ENCODE data around the gene IL34. TPM values are rescaled to one million over a fixed set of nuclear protein-coding genes. Genes with fewer than 3 reads are reported as not detected.

IL34 gene
- total and polyA plus RNA-seq, 2 of the 8 experiments (the other 6 are each of a cell fraction or from before 2014, with no cell fraction given): 4.6 to 5.6 TPM

DNA sequence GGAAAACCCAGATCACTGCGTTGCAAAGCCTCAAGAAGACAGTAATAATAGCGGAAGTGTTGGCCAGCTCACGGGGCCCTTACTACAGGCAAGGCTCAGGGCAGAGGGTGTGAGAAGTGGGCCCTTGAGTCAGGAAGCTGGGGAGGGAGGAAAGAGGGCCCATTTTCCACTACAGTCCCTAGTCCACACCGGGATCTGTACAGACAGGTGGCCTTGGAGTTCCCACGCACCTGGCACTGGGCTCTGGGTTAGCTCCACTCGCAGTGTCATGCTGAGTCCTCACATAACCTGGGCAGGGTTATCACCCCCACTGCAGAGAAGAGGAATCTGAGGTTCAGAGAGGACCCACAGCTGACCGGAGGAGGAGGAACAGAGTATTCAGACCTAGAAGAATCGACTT lies 56.3 kb downstream of the IL34 start:
- H4K20me1 ChIP-seq (replicated peaks in 1 of 2; ENCODE audit: control insufficient read depth in 1 of 2, insufficient read depth in 2 of 2, low read length in 2 of 2): peaks cover 0 to 6% of the 10 kb centered on the region in 2 experiments
- H4K5ac ChIP-seq (ENCODE audit: insufficient read length, low read depth, low read length): no peak overlapping the region
- no peak overlapping the region for H2AFZ ChIP-seq (ENCODE audit: low read length)
- no peak overlapping the region for H3K27ac ChIP-seq (ENCODE audit: low read depth, low read length)
- H3K36me3 ChIP-seq (ENCODE audit: control insufficient read depth in 2 of 4, insufficient read depth in 4 of 4, low read length in 3 of 4): no peaks in the 10 kb centered on the region; a peak in 1 of 8 replicates
- no peak overlapping the region for H3K56ac ChIP-seq (replicated peaks; ENCODE audit: insufficient read length, low read depth, low read length)
- no peak overlapping the region for H2BK120ac ChIP-seq (replicated peaks; ENCODE audit: low read depth, low read length)
- no peak overlapping the region for H3K4ac ChIP-seq (replicated peaks; ENCODE audit: insufficient read length, low read depth, low read length)
- H4K91ac ChIP-seq (replicated peaks; ENCODE audit: insufficient read length, low read length): no peak overlapping the region
- no peaks in the 10 kb centered on the region for H3K27me3 ChIP-seq (replicated peaks in 1 of 4; ENCODE audit: control insufficient read depth in 3 of 4, extremely low read depth in 1 of 4, insufficient read depth in 3 of 4, low read length in 3 of 4)
- no peak overlapping the region for H3K18ac ChIP-seq (ENCODE audit: extremely low read depth, low read length)
- H3K9me3 ChIP-seq (ENCODE audit: insufficient read depth in 2 of 2, low read depth in 1 of 2, low read length in 1 of 2): no peaks in the 10 kb centered on the region
- no peak overlapping the region for H3K4me3 ChIP-seq (ENCODE audit: extremely low read depth in 1 of 4, insufficient read depth in 2 of 4, low read depth in 3 of 4, low read length in 4 of 4)
- H3K79me2 ChIP-seq (ENCODE audit: control insufficient read depth in 1 of 2, insufficient read depth in 2 of 2, low read length in 2 of 2): no peaks in the 10 kb centered on the region
- H3K23ac ChIP-seq (ENCODE audit: insufficient read length): no peak overlapping the region
- H2AK5ac ChIP-seq (ENCODE audit: low read depth, low read length): no peak overlapping the region
- no peak overlapping the region for H4K8ac ChIP-seq (ENCODE audit: extremely low read depth, insufficient read depth, low read length)
- DNase-seq (ENCODE audit: low read depth in 1 of 2, low spot score in 2 of 2) (no peak), FAIRE-seq (no peak)
- 0 out of 2 replicates have a peak overlapping the region, but pooled peaks have one; percentile 9 for H2BK12ac ChIP-seq (ENCODE audit: low read depth, low read length)
- 80% methylated on average over 8 of the region's 8 CpGs; no CpG with 5 or more reads in 1 of the 2 experiments for WGBS, 2 experiments (ENCODE audit: extremely low coverage in 1 of 2, insufficient coverage in 1 of 2, insufficient read length in 1 of 2, insufficient replicate concordance in 2 of 2, low coverage in 1 of 2, low lambda C conversion rate in 2 of 2, missing lambda C conversion rate in 1 of 2)
- POLR2A ChIA-PET (ENCODE audit: partially characterized antibody): interaction anchor here (1.0 to 1.5 kb wide), 3 partner anchors 10 to 16 kb away, joined by 3 to 5 read pairs (median 4); no protein-coding TSS in a partner anchor
- H2BK20ac ChIP-seq (ENCODE audit: low read length): no peak overlapping the region
- H3K4me1 ChIP-seq (replicated peaks in 1 of 4; ENCODE audit: control insufficient read depth in 3 of 4, insufficient read depth in 4 of 4, low read length in 3 of 4): peaks cover 0 to 13% (median 9%) of the 10 kb centered on the region in 4 experiments; a peak in 5 of 7 replicates
- no peak overlapping the region for H3K4me2 ChIP-seq (ENCODE audit: insufficient read depth in 1 of 2, low read depth in 2 of 2, low read length in 2 of 2)
- H3K14ac ChIP-seq (ENCODE audit: insufficient read length): no peak overlapping the region
- peaks cover 2% of the 10 kb centered on the region; the same call in 1 of the 2 replicates for H3K79me1 ChIP-seq (ENCODE audit: low read depth, low read length)
- CTCF ChIA-PET (ENCODE audit: partially characterized antibody): interaction anchor here (0.6 to 2.5 kb wide), 12 partner anchors 9 to 75 kb away, joined by 3 to 15 read pairs (median 6); no protein-coding TSS in a partner anchor
- no peaks in the 10 kb centered on the region for H3K23me2 ChIP-seq (ENCODE audit: low read depth, low read length)
- H2BK5ac ChIP-seq (ENCODE audit: low read depth, low read length): no peak overlapping the region
- H2BK15ac ChIP-seq (ENCODE audit: low read length): no peak overlapping the region
- H3K9ac ChIP-seq (replicated peaks in 1 of 4; ENCODE audit: extremely low read depth in 1 of 4, low read depth in 3 of 4, low read length in 3 of 4): no peak overlapping the region
- no peak for TF ChIP-seq TCF12 (IDR thresholded peaks at IDR 0.05; ENCODE audit: low read depth, low read length)
- no peak for TF ChIP-seq POLR2A (IDR thresholded peaks at IDR 0.05; ENCODE audit: control extremely low read depth in 1 of 2, low read depth in 2 of 2, low read length in 2 of 2)
- TF ChIP-seq PHF8 (conservative IDR thresholded peaks at IDR 0.05; ENCODE audit: low read depth, low read length): no peak
- no peak for TF ChIP-seq BRCA1 (IDR thresholded peaks at IDR 0.05; ENCODE audit: low read depth, low read length)
- TF ChIP-seq SIX5 (IDR thresholded peaks at IDR 0.05; ENCODE audit: low read depth, low read length): no peak
- no peak for TF ChIP-seq KDM4A (IDR thresholded peaks at IDR 0.05; ENCODE audit: low read depth, low read length, severe bottlenecking)
- TF ChIP-seq TAF1 (IDR thresholded peaks at IDR 0.05; ENCODE audit: low read depth, low read length): no peak
- TF ChIP-seq SIRT6 (IDR thresholded peaks at IDR 0.05; ENCODE audit: low read length): no peak
- no peak for TF ChIP-seq JUND (IDR thresholded peaks at IDR 0.05; ENCODE audit: low read length)
- no peak for TF ChIP-seq CTBP2 (IDR thresholded peaks at IDR 0.05; ENCODE audit: borderline replicate concordance, insufficient read depth, insufficient read length, low read length)
- TF ChIP-seq, protein P1, sequence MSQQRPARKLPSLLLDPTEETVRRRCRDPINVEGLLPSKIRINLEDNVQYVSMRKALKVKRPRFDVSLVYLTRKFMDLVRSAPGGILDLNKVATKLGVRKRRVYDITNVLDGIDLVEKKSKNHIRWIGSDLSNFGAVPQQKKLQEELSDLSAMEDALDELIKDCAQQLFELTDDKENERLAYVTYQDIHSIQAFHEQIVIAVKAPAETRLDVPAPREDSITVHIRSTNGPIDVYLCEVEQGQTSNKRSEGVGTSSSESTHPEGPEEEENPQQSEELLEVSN (IDR thresholded peaks at IDR 0.05): no peak
- no peak for TF ChIP-seq EGR1 (IDR thresholded peaks at IDR 0.05; ENCODE audit: borderline replicate concordance, low read depth, low read length)

All from H1 (cell line).